Activated CD8-positive, alpha-beta memory T cell treated with anti-CD3 and anti-CD28 coated beads, Interleukin-2, amount 50 U/mL, for 48 hours (primary cell): Measurements from ENCODE around the gene SAE1.

ENCODE experiments used
- DNase-seq: peaks from one replicate; pipeline ENCODE4 v3.0.0-alpha.2; 2020

SAE1 gene

GRCh38 chr19:47225746-47226425 lies 95.3 kb downstream of the SAE1 start:
- peak; percentile 94 for DNase-seq

DNA sequence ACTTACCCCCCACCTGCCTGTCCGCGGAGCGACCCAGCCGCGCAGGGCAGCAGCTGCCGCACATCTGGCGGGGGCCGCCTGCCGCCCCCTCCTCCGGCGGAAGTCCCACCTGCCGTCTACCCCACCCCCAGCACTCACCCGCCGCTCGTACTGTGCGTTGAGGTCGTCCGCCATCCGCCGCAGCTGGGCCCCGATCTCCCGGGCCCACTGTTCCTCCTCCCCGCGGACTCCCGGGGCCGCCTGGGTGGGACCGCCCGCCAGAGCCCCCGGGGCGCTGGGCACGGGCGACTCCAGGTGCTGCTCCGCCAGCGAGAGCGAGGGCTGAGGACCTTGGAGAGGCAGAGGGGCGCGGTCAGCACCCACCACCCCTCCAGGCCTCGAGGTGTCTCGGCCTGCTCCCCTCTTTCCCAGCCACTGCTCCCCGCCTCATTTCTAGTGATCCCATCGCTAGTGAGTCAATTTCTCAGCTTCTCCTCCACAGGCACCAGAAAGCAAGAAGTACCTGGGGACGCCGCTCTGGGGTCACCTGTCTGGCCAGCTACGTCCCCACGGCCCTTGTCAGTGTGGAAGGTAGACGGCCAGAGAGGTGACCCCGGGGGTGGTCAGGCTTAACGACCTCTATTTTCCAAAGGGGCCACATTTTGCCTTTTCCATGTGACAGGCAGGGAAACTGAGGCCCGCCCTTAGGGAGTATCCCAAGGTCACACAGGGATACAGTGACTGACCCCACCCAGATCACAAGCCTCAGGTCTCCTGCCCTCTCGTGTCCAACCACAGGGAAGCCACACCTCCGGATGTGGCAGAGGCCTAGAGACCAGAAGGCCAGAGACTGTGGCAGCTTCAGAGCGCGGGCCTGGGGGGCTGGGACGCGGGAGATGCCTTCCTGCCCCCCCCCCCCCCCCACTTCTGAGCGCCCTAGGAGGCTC lies 96.1 kb downstream of the SAE1 start:
- DNase-seq, result peak; percentile 80

- DNase-seq, result peak; percentile 76
These were observed 96.9 kb downstream of the SAE1 start for GRCh38 chr19:47227352-47228167.

DNA sequence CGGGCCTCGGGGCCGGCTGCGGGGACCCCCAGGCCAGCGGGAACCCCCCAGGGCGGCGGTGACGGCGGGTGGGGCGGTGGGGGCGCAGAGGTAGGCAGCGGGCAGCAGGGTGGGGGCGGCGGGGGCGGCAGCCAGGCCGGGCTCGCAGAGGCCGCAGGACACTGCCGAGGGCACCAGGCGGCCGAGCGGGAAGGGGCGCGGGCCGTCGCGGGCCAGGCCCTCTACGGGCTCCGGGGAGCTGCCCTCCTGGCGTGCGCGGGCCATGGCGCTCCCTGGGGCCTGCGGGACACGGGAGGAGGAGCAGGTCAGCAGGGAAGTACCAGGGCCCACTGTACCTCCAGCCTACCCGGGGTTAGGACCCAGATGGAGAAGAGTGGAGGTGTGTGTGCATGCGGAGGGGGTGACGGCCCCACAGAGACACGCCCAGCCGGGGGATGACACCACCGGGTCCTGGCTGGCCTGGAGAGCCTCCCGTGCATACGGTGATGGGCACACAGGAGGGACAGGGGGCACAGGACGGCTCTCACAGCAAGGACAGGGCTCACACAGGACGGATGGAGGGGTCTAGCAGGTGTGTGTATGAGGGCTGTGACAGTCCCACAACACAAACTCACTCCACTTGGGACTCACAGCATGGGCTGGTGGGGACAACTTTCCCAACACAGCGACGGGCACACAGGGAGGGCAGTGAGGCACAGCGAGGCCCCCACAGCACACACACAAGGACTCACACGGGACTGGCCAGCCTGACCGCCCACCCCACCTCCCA lies 97.7 kb downstream of the SAE1 start:
- DNase-seq, result peak; percentile 75

DNA sequence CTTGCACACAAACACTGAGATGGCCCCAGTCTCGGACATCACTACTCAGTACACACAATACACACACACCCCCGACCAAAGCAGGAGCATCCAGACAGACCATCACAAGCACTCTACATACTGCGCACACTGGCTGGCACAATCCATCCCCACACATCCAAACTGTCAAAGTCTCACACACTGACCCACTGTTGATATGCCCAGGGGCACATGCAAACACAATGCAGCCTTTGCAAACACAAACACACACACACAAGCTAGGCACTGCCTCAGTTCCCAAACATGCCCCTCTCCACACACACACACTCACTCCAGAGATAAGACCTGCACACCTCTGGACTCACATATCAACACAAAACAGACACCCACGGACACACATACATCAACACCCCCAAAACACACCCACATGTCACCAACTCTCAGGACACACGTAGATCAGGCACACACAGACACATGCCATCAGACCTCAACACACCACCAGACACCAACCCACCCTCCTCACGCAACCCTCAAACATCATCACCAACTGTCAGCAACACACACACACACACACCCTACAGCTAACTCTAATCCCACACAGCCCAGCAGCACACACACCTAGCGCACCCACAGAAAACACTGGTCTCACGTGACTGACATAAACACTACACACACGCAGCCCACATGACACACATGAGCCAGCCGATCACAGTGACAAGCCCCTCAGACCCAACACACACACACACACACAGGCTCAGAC lies 98.5 kb downstream of the SAE1 start:
- DNase-seq, result no peak

DNA sequence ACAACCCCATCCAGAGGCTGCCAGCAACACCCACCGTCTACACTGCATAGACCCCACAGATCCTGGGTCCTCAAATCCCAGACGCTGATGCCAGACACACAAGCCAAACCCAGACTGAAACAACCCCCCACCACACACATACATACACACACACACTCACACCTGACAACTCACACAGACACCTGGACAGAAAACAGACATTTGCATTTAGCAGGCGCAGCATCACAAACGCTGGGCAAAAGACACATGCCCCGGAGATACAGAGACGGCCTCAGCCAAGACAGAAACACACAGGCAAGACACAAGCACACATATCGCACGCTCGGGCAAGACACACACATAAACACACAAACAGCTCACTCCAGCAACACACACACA lies 99.0 kb downstream of the SAE1 start:
- DNase-seq, result no peak

DNA sequence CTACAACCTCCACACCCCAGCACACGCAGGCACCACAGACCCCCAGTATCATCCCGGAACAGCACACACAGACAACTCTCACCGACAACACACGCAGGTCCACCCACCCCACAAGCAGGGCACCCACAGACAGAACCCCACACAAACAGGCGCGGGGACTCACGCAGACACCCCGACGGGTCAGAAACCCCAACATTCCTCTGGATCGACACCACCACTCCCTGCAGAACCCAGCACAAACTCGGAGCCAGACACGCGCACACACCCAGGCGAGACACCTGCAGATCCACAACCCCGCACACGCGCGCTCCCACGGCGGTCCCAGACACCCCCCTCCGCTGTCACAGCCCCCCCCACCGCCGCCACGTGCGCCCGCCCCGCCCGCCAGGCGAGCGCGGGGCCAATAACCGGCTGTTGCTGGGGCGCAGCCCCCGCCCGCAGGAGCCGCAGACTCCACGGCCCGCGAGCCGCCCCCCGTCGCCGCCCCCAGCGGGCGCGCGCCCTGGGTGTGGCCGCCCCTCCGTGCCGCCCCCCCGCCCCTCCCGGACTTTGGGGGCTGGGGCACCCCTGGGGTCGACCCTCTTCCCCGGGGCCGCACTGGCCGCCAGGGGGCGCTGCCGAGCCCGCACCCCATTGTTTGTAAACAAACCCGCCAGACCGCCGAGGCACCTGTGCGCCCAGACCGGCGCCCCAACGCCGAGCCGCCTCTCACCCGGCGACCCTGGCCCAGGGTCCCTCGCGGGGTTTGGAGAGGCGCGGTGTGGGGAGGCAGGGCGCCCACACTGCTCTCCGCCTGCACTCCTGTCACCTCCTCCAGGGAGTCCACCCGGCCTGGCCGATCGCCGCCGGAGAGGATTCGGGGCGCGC lies 99.7 kb downstream of the SAE1 start:
- peak; percentile 96 for DNase-seq

DNA sequence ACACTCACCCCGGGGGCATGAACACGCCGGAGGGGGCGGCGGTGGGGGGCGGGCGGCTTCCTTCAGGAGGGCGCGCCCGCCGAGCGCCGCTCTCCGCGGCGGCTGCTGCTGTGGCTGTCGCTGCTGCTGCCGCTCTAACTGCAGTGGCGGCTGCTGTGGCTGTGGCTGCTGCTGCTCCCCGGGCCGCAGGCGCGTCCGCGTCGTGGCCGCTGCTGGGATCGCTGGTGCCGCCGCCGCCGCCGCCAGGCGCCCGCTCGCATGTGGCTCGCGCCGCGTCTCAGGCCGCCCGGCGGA lies 100.2 kb downstream of the SAE1 start, which contains the start of gene BBC3:
Gene BBC3, minus strand, starts transcription at position 279 of the 294 bp plus-strand sequence. CDS start 2,768 bp downstream, outside the sequence.
- DNase-seq, result no peak

GRCh38 chr19:47231215-47232054 lies 100.8 kb downstream of the SAE1 start:
- peak; percentile 95 for DNase-seq

GRCh38 chr19:47232422-47233211 lies 102.0 kb downstream of the SAE1 start:
- no peak for DNase-seq

GRCh38 chr19:47236072-47236675 lies 105.5 kb downstream of the SAE1 start:
- no peak for DNase-seq

GRCh38 chr19:47239152-47239551 lies 108.5 kb downstream of the SAE1 start:
- no peak for DNase-seq

- DNase-seq, result peak; percentile 75
These were observed 109.1 kb downstream of the SAE1 start for GRCh38 chr19:47239610-47240296.

DNA sequence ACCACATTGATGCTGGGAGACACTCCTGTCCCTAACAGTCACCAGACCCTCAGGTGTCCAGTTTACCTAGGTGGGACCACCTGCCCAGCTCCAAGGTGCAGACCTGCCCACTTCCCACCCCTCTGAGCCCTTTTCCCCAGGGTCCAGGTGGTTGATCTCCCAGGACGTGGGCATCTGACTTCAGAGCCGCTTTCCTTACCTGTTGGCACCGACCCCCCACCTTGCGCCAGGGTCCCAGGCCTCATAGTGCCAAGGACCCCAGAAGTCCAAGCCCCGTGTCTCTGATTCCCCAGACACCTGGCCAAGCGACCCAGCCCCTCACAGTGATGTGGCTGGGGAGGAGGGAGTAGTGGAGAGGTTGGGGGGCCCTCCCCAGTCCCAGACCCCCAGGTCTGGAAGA lies 109.9 kb downstream of the SAE1 start:
- DNase-seq, result no peak

GRCh38 chr19:47240996-47241918 lies 110.6 kb downstream of the SAE1 start:
- peak; percentile 86 for DNase-seq

- no peak for DNase-seq
These were observed 111.4 kb downstream of the SAE1 start for GRCh38 chr19:47241919-47242577.
